ENCODE data around the gene GAS7.

Gene GAS7

DNA sequence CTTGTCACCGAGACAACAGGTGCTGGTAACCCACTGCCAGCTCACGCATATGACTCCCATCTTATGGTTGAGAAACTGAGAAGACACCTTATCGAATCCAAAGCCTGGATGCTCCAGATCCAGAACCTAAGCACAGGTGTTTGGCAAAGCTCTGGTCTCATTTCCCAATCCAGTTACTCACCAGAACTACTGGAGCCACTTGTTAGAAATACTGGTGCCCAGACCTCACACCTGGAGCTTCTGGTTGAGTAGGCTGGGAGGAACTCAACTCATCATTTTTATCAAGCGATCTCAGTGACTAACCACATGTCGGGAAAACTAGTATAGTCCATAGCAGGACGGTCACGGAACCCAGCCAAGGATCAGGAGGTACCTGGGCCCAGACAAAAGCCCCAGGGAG lies 206.6 kb downstream of the GAS7 start:
- H3K4me3 ChIP-seq (ENCODE audit: low read depth, low read length) = no peak overlapping the region
- no peak for TF ChIP-seq CTCF (IDR thresholded peaks at IDR 0.05; ENCODE audit: insufficient read depth, low read depth, low read length, missing control alignments)
- no peak for DNase-seq (ENCODE audit: low read depth)

GRCh38 chr17:9991351-9991750 lies 207.1 kb downstream of the GAS7 start:
- TF ChIP-seq CTCF (IDR thresholded peaks at IDR 0.05; ENCODE audit: insufficient read depth, low read depth, low read length, missing control alignments) = no peak
- no peak for DNase-seq (ENCODE audit: low read depth)
- H3K4me3 ChIP-seq (ENCODE audit: low read depth, low read length) = no peak overlapping the region

- no peak overlapping the region for H3K4me3 ChIP-seq (ENCODE audit: low read depth, low read length)
- DNase-seq (ENCODE audit: low read depth) = peak; percentile 61
- peak; percentile 83 for TF ChIP-seq CTCF (IDR thresholded peaks at IDR 0.05; ENCODE audit: insufficient read depth, low read depth, low read length, missing control alignments)
These were observed 210.4 kb downstream of the GAS7 start for GRCh38 chr17:9987779-9988585.

- TF ChIP-seq CTCF (IDR thresholded peaks at IDR 0.05; ENCODE audit: insufficient read depth, low read depth, low read length, missing control alignments) = no peak
- H3K4me3 ChIP-seq (ENCODE audit: low read depth, low read length) = no peak overlapping the region
- no peak for DNase-seq (ENCODE audit: low read depth)
These were observed 211.5 kb downstream of the GAS7 start for GRCh38 chr17:9986754-9987382.

GRCh38 chr17:9985646-9986045 lies 212.8 kb downstream of the GAS7 start:
- DNase-seq (ENCODE audit: low read depth) = no peak
- H3K4me3 ChIP-seq (ENCODE audit: low read depth, low read length) = no peak overlapping the region

GRCh38 chr17:9984768-9985167 lies 213.6 kb downstream of the GAS7 start:
- TF ChIP-seq CTCF (IDR thresholded peaks at IDR 0.05; ENCODE audit: insufficient read depth, low read depth, low read length, missing control alignments) = no peak

More at GRCh38 chr17:9985646-9986045, 212.8 kb downstream of the GAS7 start:
- TF ChIP-seq CTCF (IDR thresholded peaks at IDR 0.05; ENCODE audit: insufficient read depth, low read depth, low read length, missing control alignments) = no peak

More at GRCh38 chr17:9984768-9985167, 213.6 kb downstream of the GAS7 start:
- no peak for DNase-seq (ENCODE audit: low read depth)
- no peak overlapping the region for H3K4me3 ChIP-seq (ENCODE audit: low read depth, low read length)

Measured in GM12865 (cell line).